Activated CD8-positive, alpha-beta memory T cell treated with anti-CD3 and anti-CD28 coated beads, Interleukin-2, amount 50 U/mL, for 48 hours (primary cell): Measurements from ENCODE around the gene FRMD4A.
"Not testable (repeated sequence)": the region's sequence is repeated elsewhere in the genome, so short reads cannot be mapped to it uniquely, and the experiment has no call there.

Source experiments
- DNase-seq: peaks from one replicate; pipeline ENCODE4 v3.0.0-alpha.2; 2020

Gene FRMD4A

GRCh38 chr10:14235566-14236195 is 95.0 kb downstream of the FRMD4A start:
- DNase-seq = no peak

- no peak for DNase-seq
These were observed 97.2 kb downstream of the FRMD4A start for GRCh38 chr10:14233566-14233965.

GRCh38 chr10:14228798-14229197 is 101.9 kb downstream of the FRMD4A start:
- not testable (repeated sequence) for DNase-seq

GRCh38 chr10:14225379-14225778 is 105.3 kb downstream of the FRMD4A start:
- no peak for DNase-seq

- DNase-seq = no peak
These were observed 110.7 kb downstream of the FRMD4A start for GRCh38 chr10:14220026-14220425.

- DNase-seq = no peak
These were observed 111.3 kb downstream of the FRMD4A start for GRCh38 chr10:14219411-14219810.

- no peak for DNase-seq
These were observed 115.1 kb downstream of the FRMD4A start for GRCh38 chr10:14215641-14216040.

- not testable (repeated sequence) for DNase-seq
These were observed 117.0 kb downstream of the FRMD4A start for GRCh38 chr10:14213703-14214102.

- no peak for DNase-seq
These were observed 119.1 kb downstream of the FRMD4A start for GRCh38 chr10:14211610-14212009.

- no peak for DNase-seq
These were observed 122.5 kb downstream of the FRMD4A start for GRCh38 chr10:14208231-14208630.

- no peak for DNase-seq
These were observed 125.5 kb downstream of the FRMD4A start for GRCh38 chr10:14205233-14205632.

GRCh38 chr10:14200698-14201544 is 129.8 kb downstream of the FRMD4A start:
- DNase-seq = peak; percentile 62

GRCh38 chr10:14199098-14199497 is 131.6 kb downstream of the FRMD4A start:
- DNase-seq = not testable (repeated sequence)

GRCh38 chr10:14198078-14198477 is 132.6 kb downstream of the FRMD4A start:
- no peak for DNase-seq

GRCh38 chr10:14196113-14196512 is 134.6 kb downstream of the FRMD4A start:
- DNase-seq = no peak

GRCh38 chr10:14195433-14195832 is 135.3 kb downstream of the FRMD4A start:
- no peak for DNase-seq

GRCh38 chr10:14192746-14193145 is 138.0 kb downstream of the FRMD4A start:
- DNase-seq = no peak

- DNase-seq = no peak
These were observed 138.9 kb downstream of the FRMD4A start for GRCh38 chr10:14191871-14192270.

- no peak for DNase-seq
These were observed 139.3 kb downstream of the FRMD4A start for GRCh38 chr10:14191407-14191806.

- no peak for DNase-seq
These were observed 140.0 kb downstream of the FRMD4A start for GRCh38 chr10:14190702-14191101.

GRCh38 chr10:14186245-14186644 is 144.5 kb downstream of the FRMD4A start:
- DNase-seq = no peak

GRCh38 chr10:14185316-14186045 is 145.2 kb downstream of the FRMD4A start:
- DNase-seq = peak; percentile 76

- DNase-seq = no peak
These were observed 145.8 kb downstream of the FRMD4A start for GRCh38 chr10:14184841-14185315.

GRCh38 chr10:14182781-14183180 is 147.9 kb downstream of the FRMD4A start:
- no peak for DNase-seq
